NCI-H774 (cell line): Measurements from ENCODE around the gene PINK1.
A peak's percentile ranks its signal among the peaks of the same experiment; 100 is the strongest.

ENCODE experiments used
- DNase-seq: peaks from one replicate; lab custom pipeline; 2025; lab: John Stamatoyannopoulos, UW

Gene PINK1

DNA sequence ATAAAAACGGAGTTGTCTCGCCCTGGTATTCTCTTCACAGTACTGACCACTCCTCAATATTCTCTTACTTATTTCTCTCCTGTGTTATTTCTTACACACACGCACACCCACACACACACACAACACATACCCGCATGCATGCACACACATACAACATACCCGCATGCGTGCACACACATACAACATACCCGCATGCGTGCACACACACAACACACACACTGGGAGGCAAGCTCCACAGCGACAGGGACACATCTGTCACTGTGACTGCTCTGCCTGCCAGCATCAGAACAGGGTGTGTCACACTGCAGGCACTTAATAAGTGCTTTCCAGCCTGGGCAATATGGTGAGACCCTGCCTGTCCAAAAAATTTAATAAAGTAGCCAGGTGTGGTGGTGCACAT is 48.7 kb downstream of the PINK1 start:
- no peak for DNase-seq

DNA sequence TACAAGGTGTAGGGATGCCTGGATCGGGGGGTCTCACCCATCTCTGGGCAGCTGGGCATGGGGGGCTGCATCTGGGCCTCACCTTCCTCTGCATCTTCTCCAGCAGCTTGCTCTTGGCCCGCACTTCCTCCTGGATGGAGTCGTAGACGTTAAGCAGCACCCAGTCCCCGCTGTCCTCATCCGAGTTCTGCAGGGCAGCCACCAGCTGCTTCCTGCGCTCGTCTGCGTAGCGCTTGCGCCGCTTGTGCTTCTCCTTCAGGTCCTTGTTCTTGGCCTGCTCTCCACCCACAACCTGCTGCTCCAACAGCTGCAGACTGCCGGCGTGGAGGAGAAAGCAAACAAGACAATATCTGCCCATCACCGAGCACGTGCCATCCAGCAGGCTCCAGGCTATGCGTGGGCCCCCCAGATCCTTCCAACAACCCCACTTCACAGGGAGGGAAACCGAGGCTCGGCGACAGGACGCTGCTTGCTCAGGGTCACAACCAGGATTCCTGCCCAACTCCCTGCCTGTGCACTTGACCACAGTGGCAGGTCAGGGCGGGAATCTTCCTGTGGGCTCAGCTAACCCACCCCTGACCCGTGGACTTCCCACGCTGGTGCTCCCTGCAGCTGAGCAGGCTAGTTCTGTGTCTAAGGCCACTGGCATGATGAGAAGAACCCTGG is 49.4 kb downstream of the PINK1 start:
- DNase-seq = no peak

DNA sequence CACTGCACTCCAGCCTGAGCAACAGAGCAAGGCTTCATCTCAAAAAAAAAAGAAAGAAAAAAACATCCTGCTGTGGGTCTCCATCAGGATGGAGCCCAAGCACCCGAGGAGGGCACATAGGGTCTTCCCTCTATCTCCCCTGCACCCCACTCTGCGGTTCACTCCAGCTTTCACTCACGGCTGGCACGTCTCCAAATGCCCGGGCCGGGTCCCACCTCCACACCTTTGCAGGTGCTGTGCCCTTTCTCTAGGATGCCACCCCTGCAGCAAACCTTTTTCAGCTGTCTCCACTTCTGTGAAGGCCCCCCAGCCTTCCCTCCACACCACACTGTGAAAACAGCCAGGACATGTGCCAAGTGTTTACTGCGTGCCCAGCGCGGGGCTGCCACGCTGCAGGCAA is 50.4 kb downstream of the PINK1 start:
- DNase-seq = no peak

- no peak for DNase-seq
Measured at GRCh38 chr1:20684050-20684620, 50.9 kb downstream of the PINK1 start.

GRCh38 chr1:20684651-20685050 is 51.4 kb downstream of the PINK1 start:
- DNase-seq = no peak

DNA sequence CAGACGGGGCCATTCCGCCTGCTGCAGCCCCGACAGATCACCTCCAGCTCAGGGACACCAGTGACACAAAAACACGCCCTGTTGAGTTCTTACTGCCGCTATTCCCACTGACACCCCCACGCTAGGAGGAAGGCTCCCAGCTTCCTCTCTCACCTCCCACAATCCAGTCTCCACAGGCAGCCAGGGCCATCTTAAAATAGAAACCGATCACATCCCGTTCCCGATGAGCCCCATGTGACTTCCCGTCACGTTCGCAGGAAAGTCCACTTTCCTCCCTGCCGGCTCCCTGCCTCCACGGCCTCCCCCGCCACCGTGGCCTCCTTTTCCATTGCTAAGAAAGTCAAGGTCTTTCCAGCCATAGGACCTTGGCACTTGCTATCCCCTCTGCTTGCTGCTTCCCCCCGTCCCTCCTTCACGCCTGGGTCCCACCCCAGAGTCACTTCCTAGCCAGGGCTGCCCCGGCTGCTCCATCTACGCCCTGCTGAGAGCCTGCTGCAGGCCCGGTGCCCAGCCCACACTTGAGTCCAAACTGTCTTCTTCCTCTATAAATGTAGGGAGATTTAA is 51.9 kb downstream of the PINK1 start:
- DNase-seq = no peak

DNA sequence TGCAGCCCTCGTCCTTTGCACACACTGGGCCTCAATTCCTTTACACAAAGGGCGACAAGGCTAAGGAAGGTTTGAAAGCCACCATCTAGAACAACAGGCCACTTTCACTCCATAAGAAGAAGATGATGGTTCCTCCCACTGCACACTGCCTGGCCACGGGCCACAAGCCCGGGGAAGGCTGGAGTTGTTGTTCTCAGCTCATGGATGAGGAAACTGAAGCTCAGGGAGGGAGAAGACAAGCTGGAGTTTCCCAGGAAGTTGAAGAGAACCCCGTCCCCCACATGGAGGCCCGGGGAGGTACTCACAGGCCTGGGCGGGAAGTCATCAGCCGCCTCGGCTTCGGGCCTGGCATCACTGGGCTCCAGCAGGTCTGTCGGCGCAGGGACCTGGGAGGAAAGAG is 52.5 kb downstream of the PINK1 start:
- DNase-seq = no peak

GRCh38 chr1:20686883-20687725 is 53.8 kb downstream of the PINK1 start:
- DNase-seq = no peak

DNA sequence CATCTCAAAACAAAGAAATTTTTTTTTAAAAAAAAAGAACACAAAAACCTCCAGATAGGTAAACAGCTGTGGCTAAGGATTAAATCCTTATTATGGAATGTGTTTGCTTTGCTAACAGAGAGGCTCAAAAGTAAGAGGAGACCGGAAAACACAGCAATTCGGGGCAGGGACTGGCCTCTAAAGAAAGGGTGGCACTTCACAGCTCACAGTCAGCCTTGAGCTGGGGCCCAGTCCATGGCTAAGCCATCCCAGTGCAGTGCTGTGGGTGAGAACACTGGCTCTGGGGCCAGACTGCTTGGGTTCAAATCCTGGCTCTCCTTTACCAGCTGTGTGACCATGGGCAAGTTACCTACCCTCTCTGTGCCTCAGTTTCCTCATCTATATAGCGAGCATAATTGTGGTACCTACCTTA is 56.4 kb downstream of the PINK1 start:
- no peak for DNase-seq

DNA sequence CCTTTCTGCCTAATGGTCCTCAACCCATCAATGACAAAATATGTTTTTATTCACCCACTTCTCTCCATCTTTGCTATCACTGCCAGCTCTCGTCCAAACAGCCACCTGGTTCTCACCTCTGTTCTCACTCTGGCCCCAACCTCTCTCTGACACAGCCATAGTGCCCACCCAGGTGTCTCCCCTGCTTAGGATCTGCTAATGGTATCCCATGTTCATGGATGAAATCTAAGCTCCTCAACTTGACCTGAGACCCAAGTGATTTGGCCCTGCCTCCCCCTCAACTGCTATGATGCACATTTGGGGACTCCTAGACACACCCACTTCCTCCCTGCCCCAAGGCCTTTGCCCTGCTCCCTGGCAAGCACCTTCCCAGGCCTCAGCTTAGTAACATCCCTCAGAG is 58.6 kb downstream of the PINK1 start:
- DNase-seq = no peak

DNA sequence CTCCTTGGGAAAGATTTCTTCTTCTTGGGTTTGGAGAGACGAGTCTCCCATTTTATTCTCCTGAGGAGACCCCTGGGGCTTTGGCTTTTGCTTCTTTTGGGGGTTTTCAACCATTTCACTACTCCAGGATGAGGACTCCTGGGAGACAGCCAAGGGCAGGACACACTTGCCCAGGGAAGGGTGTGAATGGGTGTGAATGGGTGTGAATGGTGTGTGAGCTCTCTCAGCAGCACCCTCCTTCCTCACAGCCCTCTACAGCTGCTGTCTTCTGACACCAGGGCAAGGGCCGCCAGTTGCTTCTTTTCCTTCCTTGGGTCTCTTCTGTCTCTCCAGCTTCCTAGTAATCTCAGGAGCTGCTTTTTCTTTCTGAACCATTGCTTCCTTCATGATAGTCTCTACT is 60.4 kb downstream of the PINK1 start:
- no peak for DNase-seq

GRCh38 chr1:20695515-20695914 is 62.3 kb downstream of the PINK1 start:
- no peak for DNase-seq

- DNase-seq = peak; percentile 43
Measured at GRCh38 chr1:20696397-20697333, 63.4 kb downstream of the PINK1 start.

DNA sequence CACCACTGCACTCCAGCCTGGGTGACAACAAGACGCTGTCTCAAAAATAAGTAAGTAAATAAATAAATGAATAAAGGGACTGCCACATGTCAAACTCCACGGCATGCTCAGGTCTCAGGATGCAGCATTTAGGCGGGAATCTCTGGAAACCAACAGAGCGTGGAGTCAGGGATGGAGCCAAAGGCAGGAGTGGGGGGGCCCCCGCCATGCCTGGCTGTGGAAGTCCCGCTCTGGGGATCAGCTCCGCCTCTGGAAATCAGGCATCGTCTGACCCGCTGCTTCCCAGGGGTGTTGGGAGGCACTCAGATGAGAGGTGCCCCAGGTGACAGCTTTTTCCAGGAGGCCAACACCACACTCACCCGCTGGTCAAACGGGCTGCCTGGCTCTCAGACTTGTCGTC is 64.3 kb downstream of the PINK1 start:
- no peak for DNase-seq

DNA sequence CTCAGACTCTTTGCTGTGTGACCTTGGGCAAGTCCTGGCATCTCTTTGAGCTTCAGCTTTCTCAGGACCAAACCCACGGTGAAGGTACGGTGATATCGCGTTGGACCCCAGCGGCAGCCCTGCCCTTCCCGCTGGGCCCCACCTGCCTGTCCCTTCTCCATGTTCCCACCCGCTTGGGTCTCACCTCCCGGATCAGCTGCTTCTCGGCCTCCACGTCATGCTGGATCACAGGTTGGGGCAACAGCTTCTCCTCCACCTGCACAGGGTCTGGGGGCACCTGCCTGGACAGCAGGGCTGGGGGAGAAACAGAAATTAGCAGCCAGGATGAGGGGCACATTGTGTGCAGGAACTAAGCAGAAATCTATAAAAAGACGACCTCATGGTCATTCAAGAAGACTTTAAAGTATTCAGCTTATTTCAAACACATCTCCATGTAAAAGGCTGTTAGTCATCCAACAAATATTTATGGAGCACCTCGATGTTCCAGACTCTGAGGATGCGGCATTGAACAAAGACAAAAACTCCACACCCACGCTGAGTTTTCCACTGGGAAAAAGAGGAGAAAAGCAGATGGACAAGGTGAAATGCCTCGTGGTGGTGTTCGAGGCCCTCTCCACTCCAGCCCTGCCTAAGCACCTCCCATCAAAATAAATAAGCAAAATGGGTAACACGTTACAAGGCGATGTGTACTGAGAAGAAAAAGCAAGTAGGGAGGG is 65.1 kb downstream of the PINK1 start:
- no peak for DNase-seq

DNA sequence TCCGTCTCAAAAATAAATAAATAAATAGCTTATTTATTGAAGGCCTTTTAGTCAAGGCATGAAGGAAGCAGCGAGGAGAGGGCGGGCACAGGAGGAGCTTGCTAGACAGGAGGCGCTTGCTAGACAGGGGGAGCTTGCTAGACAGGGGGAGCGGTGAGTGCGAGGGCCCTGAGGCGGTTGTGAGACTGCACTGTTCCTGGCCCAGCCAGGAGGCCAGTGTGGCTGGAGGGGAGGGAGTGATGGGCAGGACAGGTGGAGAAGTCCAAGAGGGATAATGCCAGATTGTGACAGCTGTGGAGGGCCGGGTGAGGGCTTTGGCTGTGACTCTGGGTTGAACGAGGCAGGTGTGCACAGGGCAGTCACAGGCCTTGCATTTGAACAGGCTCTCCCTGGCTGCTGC is 66.3 kb downstream of the PINK1 start:
- DNase-seq = no peak

DNA sequence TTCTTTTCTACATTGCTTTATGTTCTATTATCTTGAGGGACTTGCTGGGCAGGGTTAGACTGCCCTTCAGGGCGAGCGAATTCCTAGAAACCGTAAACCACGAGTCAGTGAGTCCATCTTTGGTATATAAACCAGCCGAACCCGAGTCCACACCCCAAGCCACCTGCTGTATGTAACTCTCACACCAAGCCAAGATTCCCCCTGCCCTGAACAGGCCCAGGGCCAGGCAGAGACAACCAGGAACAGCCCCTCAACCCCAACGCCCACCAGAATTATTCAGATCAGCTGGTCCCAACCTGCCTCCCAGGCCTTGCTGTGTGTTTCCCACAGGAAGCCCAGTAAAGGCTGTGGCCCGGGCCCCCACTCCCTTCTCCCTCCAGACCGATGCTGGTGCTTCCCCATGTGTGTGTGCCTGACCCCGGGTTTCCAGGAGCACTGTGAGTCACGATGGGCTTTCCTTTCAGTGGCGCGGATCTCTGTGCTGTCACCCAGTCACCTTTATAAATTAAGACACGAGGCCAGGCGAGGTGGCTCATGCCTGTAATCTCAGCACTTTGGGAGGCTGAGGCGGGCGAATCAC is 67.5 kb downstream of the PINK1 start:
- DNase-seq = no peak
